ENCODE results near the gene KANSL2.

- TF ChIP-seq, protein P1, sequence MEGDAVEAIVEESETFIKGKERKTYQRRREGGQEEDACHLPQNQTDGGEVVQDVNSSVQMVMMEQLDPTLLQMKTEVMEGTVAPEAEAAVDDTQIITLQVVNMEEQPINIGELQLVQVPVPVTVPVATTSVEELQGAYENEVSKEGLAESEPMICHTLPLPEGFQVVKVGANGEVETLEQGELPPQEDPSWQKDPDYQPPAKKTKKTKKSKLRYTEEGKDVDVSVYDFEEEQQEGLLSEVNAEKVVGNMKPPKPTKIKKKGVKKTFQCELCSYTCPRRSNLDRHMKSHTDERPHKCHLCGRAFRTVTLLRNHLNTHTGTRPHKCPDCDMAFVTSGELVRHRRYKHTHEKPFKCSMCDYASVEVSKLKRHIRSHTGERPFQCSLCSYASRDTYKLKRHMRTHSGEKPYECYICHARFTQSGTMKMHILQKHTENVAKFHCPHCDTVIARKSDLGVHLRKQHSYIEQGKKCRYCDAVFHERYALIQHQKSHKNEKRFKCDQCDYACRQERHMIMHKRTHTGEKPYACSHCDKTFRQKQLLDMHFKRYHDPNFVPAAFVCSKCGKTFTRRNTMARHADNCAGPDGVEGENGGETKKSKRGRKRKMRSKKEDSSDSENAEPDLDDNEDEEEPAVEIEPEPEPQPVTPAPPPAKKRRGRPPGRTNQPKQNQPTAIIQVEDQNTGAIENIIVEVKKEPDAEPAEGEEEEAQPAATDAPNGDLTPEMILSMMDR (IDR thresholded peaks at IDR 0.05; ENCODE audit: poor library complexity, severe bottlenecking) = peak; percentile 33
- peak; percentile 63 for TF ChIP-seq EP300 (conservative IDR thresholded peaks at IDR 0.05; ENCODE audit: poor library complexity, severe bottlenecking)
- TF ChIP-seq RAD21 (conservative IDR thresholded peaks at IDR 0.05) = no peak
- TF ChIP-seq EZH2 (IDR thresholded peaks at IDR 0.05; ENCODE audit: borderline replicate concordance, insufficient read depth, low read length, poor library complexity, severe bottlenecking) = no peak
- peak; percentile 99 for TF ChIP-seq POLR2AphosphoS5 (IDR thresholded peaks at IDR 0.05)
- no peak for TF ChIP-seq SMC3 (conservative IDR thresholded peaks at IDR 0.05; ENCODE audit: poor library complexity)
Measured at GRCh38 chr12:48681710-48682532, at the start of gene KANSL2.
